Right ventricle myocardium superior (tissue), 1 donor: ENCODE measurements around the gene SHISAL1. TPM values are rescaled to one million over a fixed set of nuclear protein-coding genes. Genes with fewer than 3 reads are reported as not detected.
A peak's percentile ranks its signal among the peaks of the same experiment; 100 is the strongest.

ENCODE experiments used
- ATAC-seq: fragments of 200-7000 bp; cut with Tn5 transposase; one replicate; pipeline ENCODE4 v1.9.1; 2020; ENCODE audit warnings: mild to moderate bottlenecking; ENCODE audit not compliant: poor library complexity
- DNase-seq: peaks from one replicate; pipeline ENCODE4 v3.0.0-alpha.2; 2020
- intact Hi-C: fragments of 100-400 bp; cut with DNase I; formaldehyde crosslinking; loops from one replicate; pipeline ENCODE4 v1.11.2; 2022
- total RNA-seq: library from RNA; stranded (reverse); fragmentation: NEBNext Ultra II Directional; extraction: Animal tissue kit (Norgen Biotek cat#: 25700); gene quantifications from one replicate; pipeline ENCODE4 v1.2.1, GENCODE V29; 2021
- donor health status: DM: no; HTN: yes; CAD: no; lungs with severe emphysema.

SHISAL1 gene
- total RNA-seq, 1 donor from 2014 or later = 1.3 TPM

GRCh38 chr22:44347080-44347479, 34.3 kb upstream of the SHISAL1 start:
- intact Hi-C loops = no loop called here
- DNase-seq (no peak), ATAC-seq (no peak)

DNA sequence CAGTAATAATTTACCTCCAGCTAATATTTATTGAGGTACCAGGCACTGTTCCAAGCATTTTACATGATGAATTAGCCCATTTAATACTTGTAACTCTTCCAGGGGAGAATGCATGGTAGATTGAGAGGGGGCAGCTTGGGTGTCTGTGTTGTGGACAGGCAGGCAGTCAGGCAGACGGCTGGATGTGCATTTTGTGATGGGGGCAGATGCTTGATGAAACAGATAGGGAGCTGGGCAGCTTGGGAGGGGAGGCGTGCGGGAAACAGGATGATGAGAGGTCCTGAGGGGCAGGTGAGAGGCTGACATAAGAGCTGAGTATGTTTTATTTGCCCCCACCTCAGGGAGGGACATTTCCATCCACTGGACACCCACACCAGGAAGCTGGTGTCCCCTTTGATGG, 33.1 kb upstream of the SHISAL1 start:
- ATAC-seq (no peak), DNase-seq (no peak)
- intact Hi-C loops = no loop called here

DNA sequence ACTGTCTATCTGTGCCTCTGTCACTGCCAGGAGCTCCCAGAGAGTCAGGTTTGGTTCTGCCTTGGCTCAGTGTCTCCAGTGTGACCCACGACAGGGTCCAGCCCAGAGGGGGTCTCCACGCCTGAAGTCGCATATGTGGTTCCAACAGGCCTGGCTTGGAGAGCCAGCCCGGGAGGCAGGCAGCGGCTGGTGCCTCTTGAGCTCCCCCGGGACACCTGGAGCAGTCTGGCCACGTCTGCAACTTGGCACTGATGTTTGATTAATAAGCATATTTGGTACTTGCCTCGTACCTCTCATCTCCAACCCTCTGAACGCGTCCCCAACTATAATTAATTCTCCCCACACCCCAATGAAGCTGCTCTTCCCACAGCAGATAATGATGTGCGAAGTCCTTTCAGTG, 31.7 kb upstream of the SHISAL1 start:
- DNase-seq = no peak
- no peak for ATAC-seq
- intact Hi-C loops = no loop called here

- DNase-seq = no peak
- no peak for ATAC-seq
- intact Hi-C loops = no loop called here
These were observed 29.7 kb upstream of the SHISAL1 start for GRCh38 chr22:44342347-44342956.

GRCh38 chr22:44341431-44342346, 28.9 kb upstream of the SHISAL1 start:
- ATAC-seq = peak; percentile 55
- no peak for DNase-seq
- intact Hi-C loops = no loop called here

DNA sequence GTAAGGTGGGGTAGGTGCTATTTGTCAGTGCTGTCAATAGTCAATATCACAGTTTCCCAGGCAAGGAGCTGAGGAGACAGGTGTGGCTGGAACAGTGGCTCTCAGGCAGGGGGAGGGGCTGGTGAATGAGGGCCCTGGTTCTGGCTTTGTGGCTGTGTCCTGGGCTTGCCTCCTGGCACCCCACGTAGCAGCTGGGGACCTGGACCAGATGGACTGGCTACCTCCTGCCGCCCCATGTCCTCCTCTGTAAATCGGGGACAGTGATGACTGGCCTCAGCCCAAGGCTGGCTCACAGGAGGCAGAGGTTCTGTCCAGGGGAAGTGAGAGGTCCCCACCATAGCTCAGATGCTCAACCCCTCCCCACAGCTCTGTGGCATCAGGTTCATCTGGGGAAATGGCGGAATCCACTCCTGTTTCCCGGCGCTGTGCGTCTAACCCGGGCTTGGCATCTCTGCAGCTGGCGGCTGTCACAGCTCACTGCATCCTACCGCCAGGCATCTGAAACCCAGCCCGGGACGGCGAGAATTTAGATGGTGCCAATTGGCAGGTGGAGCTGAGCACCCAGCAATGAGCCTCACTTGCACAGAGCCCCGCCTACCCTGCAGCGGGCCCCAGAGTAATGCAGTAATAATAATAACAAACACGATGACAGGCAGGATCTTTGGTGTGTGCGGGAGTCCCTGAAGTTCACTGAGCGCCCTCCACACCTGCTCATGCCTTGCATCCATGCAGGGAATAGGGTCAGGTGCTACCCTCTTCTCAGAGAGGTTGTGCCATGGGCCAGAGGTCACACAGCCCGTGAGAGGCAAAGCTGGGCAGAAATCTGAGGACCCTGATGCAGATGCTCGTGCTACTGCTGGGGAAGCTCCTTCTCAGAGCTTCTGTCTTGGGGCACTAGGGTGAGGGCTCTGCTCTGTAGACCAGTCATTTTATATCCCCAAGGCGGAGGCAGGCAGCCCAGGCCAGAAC, 27.8 kb upstream of the SHISAL1 start:
- intact Hi-C loops = no loop called here
- ATAC-seq (no peak), DNase-seq (no peak)

GRCh38 chr22:44338906-44339305, 26.2 kb upstream of the SHISAL1 start:
- no peak for ATAC-seq
- intact Hi-C loops = loop anchor here (10.0 kb wide), 1 partner anchor 286 kb away; no protein-coding TSS in a partner anchor

DNA sequence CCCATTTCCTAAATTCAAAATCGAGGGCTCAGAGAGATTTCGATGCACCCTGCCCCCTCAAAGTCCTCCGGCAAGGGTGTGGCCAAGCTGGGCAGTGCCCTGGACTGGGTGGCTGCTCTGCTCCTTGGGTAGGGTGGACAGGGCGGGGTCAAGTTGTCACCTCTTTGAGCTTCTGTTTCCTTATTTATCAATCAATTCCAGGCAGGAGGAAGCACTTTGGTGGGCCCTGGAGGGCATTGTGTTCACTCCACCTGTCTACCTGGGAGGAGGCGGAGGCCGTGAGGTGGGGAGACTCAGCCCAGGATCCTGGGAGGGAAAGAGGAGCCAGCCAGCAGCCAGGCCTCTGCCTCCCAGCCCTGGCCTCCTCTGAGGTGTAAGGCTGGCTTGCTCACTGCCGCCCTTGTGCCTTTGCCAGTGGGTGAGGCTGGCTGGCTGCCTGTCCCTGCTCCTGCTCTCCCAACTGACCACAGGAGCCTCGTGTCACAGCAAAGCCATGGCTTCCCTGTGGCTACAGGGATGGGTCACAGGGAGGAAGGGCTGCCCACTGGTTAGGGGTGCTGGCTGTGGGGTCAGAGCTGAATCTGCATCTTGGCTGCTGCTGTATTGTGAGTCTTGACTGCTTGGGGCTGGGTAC, 25.5 kb upstream of the SHISAL1 start:
- peak; percentile 57 for ATAC-seq

More at GRCh38 chr22:44338906-44339305, 26.2 kb upstream of the SHISAL1 start:
- no peak for DNase-seq

DNA sequence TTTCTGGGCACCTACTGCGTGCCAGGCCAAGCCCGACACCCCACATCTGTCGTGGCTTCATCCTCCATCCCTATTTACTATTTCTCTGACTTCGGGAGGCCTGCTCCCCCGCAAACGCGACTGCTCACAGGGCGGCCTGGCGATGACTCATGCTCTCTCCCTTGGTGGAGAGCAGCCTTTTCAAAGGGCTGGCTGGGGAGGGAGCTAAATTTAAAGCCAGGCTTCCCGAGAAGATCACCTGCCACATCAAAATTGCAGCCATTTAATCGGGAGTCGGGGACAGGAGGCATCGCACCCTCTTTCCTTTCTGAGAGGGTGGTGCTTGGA, 24.9 kb upstream of the SHISAL1 start:
- intact Hi-C loops = loop anchor here (10.0 kb wide), 1 partner anchor 287 kb away; no protein-coding TSS in a partner anchor
- no peak for DNase-seq
- peak; percentile 52 for ATAC-seq

More for the DNA sequence above, 25.5 kb upstream of the SHISAL1 start:
- intact Hi-C loops = loop anchor here (10.0 kb wide), 1 partner anchor 287 kb away; no protein-coding TSS in a partner anchor
- peak; percentile 54 for DNase-seq

DNA sequence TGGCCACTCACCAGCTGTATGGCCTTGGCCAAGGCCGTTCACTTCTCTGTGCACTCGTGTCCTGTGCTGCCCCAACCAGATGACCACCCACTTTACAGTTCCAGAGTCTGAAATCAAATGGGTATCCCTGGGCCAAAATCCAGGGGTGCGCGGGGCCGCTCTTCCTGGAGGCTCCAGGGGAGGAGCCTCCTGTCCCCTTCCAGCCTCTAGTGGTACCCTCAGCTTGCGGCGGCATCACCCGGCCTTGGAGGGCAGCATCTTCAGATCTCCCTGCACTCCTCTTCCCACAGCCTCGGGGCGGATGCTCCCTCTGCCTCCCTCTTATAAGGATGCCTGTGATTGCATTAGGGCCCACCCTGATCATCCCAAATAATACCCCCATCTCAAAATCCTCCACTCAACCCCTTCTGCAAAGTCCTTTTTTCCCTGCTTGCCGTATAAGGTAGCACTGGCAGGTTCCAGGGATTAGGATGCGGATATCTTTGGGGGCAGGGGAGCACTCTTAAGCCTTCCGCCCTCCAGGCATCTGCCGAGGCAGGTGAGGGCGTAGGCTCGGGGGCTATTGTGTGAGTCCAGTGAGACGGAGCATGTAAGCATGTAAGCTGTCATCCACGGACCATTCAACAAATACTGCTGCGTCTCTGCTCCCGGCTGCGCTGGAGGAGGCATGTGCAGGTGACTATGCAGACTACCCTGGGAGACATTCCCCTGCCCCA, 24.4 kb upstream of the SHISAL1 start:
- ATAC-seq (no peak), DNase-seq (no peak)
- intact Hi-C loops = loop anchor here (10.0 kb wide), 1 partner anchor 288 kb away; no protein-coding TSS in a partner anchor

DNA sequence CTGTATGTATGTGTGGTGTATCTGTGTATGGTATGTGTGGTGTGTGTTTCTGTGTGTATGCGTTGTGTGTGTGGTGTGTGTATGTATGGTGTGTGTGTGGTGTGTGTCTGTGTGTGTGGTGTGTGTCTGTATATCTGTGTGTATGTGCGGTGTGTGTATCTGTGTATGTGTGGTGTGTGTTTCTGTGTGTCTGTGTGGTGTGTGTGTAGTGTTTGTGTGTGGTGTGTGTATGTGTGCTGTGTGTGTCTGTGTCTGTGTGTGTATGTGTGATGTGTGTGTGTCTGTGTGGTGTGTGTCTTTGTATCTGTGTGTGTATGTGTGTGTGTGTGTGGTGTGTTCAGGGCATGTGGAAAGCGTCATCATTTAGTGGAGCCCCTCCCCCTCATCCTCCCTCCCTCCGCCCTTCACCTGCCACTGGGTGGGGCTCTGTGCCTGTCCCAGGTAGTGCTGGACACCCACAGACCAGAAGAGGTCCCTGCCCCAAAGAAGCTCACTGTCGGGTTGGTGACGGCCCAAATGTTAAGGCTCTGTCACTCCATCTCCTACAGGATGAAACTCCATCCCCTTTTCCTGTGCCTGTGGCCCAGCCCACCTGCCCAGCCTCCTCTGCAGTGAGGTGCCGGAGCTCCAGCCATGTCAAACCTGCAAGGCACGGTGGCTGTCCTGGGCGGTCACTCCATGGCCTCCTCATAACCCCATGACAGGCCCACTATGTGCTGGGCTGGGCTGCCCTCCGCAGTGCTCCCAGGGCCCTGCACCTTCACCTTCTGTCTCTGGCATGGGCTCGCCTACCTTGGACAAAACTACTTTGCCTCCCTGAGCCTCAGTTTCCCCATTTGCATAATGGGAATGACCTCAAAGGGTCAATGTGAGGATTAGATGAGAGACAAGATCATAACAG, 23.4 kb upstream of the SHISAL1 start:
- intact Hi-C loops = loop anchor here (10.0 kb wide), 1 partner anchor 289 kb away; no protein-coding TSS in a partner anchor
- ATAC-seq (no peak), DNase-seq (no peak)

- intact Hi-C loops = loop anchor here (10.0 kb wide), 1 partner anchor 290 kb away; no protein-coding TSS in a partner anchor
- DNase-seq (no peak), ATAC-seq (no peak)
These were observed 22.5 kb upstream of the SHISAL1 start for GRCh38 chr22:44335066-44335839.

- ATAC-seq = no peak
- intact Hi-C loops = loop anchor here (10.0 kb wide), 1 partner anchor 291 kb away; no protein-coding TSS in a partner anchor
- DNase-seq = no peak
These were observed 21.3 kb upstream of the SHISAL1 start for GRCh38 chr22:44333847-44334635.

DNA sequence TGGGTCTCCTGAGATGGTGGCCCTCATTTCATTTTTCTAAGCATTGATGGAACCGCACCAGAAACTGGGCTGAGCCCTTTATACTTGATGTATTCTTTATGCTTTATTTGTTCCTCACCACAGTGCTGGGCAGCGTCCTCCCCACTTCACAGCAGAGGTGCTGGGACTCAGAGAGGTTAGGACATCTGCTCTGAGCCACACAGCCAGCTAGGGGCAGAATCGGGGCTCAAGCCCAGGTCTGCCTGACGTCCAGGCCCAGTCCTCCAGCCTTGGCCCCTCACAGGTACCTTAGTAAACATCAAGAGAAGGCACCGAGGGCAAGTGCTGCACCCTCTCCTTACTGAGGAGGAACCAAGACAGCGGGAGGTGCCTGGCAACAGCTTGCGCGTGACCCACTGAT, 20.2 kb upstream of the SHISAL1 start:
- ATAC-seq (no peak), DNase-seq (no peak)
- intact Hi-C loops = loop anchor here (10.0 kb wide), 1 partner anchor 292 kb away; no protein-coding TSS in a partner anchor
